ENCODE data around the gene FAM83D.

FAM83D gene, protein sequence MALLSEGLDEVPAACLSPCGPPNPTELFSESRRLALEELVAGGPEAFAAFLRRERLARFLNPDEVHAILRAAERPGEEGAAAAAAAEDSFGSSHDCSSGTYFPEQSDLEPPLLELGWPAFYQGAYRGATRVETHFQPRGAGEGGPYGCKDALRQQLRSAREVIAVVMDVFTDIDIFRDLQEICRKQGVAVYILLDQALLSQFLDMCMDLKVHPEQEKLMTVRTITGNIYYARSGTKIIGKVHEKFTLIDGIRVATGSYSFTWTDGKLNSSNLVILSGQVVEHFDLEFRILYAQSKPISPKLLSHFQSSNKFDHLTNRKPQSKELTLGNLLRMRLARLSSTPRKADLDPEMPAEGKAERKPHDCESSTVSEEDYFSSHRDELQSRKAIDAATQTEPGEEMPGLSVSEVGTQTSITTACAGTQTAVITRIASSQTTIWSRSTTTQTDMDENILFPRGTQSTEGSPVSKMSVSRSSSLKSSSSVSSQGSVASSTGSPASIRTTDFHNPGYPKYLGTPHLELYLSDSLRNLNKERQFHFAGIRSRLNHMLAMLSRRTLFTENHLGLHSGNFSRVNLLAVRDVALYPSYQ

GRCh38 chr20:38926142-38926933 lies at the start of gene FAM83D:
Gene FAM83D, plus strand, starts transcription at chr20:38926417. Its CDS starts 26 bp downstream, at chr20:38926443.
- Histone ChIP-seq H3K27me3 (ENCODE audit: control insufficient read depth, insufficient read depth, low read length) (no peaks in the 10 kb centered on the region), H3K27ac (ENCODE audit: low read depth, low read length) (peak within 1 kb of the TSS; percentile 37), H3K36me3 (ENCODE audit: control insufficient read depth, insufficient read depth, low read length) (no peaks in the 10 kb centered on the region), H3K4me1 (ENCODE audit: control insufficient read depth, insufficient read depth, low read length) (peaks cover 5% of the 10 kb centered on the region), H3K4me3 (ENCODE audit: low read length) (peak within 1 kb of the TSS; percentile 92), H3K9ac (ENCODE audit: low read length) (no peak within 1 kb of the TSS)

DNA sequence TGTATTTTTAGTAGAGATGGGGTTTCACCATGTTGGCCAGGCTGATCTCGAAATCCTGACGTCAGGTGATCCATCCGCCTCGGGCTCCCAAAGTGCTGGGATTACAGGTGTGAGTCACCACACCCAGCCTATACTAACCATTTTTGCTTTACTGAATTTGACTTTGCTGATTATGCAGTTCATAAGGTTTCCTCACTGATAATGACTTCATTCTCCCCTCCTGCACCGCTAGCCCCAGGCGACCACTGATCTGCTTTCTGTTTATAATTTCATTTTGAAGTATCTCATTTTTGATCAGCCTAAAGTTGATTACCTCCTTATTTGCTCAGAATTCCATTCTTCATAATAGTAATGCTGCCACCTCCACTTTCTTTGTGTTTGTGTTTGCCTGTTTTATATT lies 48.7 kb upstream of the FAM83D start:
- H3K36me3 ChIP-seq (ENCODE audit: control insufficient read depth, insufficient read depth, low read length) = no peaks in the 10 kb centered on the region
- no peak overlapping the region for H3K27ac ChIP-seq (ENCODE audit: low read depth, low read length)
- peaks cover 3% of the 10 kb centered on the region for H3K27me3 ChIP-seq (ENCODE audit: control insufficient read depth, insufficient read depth, low read length)
- no peak overlapping the region for H3K9ac ChIP-seq (ENCODE audit: low read length)
- no peaks in the 10 kb centered on the region for H3K4me1 ChIP-seq (ENCODE audit: control insufficient read depth, insufficient read depth, low read length)
- H3K4me3 ChIP-seq (ENCODE audit: low read length) = no peak overlapping the region

GRCh38 chr20:38878866-38879265 lies 47.4 kb upstream of the FAM83D start:
- H3K36me3 ChIP-seq (ENCODE audit: control insufficient read depth, insufficient read depth, low read length) = no peaks in the 10 kb centered on the region
- H3K4me3 ChIP-seq (ENCODE audit: low read length) = no peak overlapping the region
- no peaks in the 10 kb centered on the region for H3K4me1 ChIP-seq (ENCODE audit: control insufficient read depth, insufficient read depth, low read length)
- no peak overlapping the region for H3K9ac ChIP-seq (ENCODE audit: low read length)
- peaks cover 3% of the 10 kb centered on the region for H3K27me3 ChIP-seq (ENCODE audit: control insufficient read depth, insufficient read depth, low read length)
- H3K27ac ChIP-seq (ENCODE audit: low read depth, low read length) = no peak overlapping the region

DNA sequence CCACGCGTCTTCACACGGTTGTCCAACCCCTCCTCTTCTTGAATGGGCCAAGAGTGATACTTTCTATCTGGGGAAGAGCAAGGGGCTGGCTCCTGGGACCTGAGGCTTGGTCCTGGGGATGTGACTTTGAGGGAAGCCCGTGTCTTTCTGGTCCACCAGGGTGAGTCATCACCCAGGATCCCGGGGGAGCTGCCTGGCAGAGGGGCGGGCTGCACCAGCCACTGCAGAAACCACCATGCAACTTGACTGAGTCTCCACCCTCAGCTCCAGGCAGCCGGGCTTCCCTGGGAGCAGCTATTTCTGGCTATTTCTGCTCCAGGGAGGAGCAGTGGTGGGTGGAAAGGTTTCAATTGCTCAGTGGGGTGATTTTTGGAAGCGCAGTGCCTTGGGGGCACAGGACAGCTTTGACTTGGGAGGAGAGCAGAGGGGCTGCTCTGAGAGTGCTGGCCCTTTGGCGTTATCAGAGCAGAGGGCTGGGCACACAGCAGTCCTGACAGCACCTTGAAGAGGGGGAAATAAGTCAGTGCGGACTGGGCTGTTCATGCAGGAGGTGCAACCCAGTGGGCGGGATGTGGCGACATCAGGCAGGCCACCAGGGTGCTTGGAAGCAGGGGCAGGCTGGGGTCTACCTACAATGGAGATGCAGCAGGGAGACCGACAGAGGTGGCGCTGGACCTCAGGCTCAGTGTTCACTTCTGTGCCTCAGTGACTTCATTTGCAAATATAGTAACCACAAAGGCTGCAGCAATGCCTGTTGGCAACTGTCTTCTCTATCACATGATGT lies 45.1 kb upstream of the FAM83D start:
- Histone ChIP-seq H3K27ac (ENCODE audit: low read depth, low read length) (no peak overlapping the region), H3K9ac (ENCODE audit: low read length) (no peak overlapping the region), H3K4me3 (ENCODE audit: low read length) (no peak overlapping the region), H3K36me3 (ENCODE audit: control insufficient read depth, insufficient read depth, low read length) (no peaks in the 10 kb centered on the region), H3K4me1 (ENCODE audit: control insufficient read depth, insufficient read depth, low read length) (no peaks in the 10 kb centered on the region), H3K27me3 (ENCODE audit: control insufficient read depth, insufficient read depth, low read length) (peaks cover 3% of the 10 kb centered on the region)

DNA sequence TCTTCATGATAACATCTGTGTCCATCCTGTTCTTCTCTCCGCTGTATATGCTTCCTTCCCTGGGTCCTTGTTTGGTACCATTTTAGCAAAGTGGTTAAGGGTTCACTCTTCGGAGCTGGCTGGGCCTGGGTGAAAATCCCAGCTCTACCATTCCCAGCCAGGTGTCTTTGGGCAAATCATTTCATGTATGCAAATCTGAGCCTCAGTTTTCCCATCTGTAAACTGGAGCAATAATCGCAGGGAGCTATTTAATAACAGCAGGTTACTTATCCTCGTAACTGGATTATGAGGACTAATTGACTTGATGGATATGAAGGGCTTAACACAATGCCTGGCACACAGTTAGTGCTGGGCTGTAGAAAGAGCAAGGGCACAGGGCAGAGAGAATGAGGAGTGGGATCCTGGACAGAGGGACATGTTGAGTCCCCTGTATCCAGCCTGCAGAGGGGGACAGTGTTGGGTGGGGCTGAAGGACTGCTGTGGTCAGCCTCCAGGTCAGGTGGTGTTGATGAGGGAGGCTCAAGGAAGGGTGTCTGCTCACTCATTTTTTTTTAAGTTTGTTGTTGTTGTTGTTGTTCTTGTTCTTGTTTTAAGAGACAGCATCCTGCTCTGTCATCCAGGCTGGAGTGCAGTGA lies 44.3 kb upstream of the FAM83D start:
- peaks cover 3% of the 10 kb centered on the region for H3K27me3 ChIP-seq (ENCODE audit: control insufficient read depth, insufficient read depth, low read length)
- H3K9ac ChIP-seq (ENCODE audit: low read length) = no peak overlapping the region
- H3K36me3 ChIP-seq (ENCODE audit: control insufficient read depth, insufficient read depth, low read length) = no peaks in the 10 kb centered on the region
- no peak overlapping the region for H3K4me3 ChIP-seq (ENCODE audit: low read length)
- H3K4me1 ChIP-seq (ENCODE audit: control insufficient read depth, insufficient read depth, low read length) = no peaks in the 10 kb centered on the region
- H3K27ac ChIP-seq (ENCODE audit: low read depth, low read length) = no peak overlapping the region

DNA sequence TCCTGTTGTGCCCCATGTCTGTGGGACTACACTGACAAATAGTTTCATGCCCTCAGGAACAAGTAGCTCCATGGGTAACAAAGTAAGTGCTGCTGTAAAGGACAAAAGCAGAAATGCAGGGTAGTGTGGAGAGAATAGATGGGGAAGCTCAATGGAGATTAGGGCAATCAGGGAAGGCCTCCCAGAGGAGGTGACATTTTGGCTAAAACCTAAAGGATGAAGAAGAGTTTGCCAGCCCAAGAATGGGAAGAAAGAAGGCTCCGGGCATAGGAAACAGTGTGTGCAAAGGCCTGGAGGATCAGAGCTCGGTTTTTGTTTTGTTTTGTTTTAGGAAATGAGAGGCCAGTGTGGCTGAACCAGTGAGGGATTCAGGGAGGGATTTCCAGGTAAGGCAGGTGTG lies 43.6 kb upstream of the FAM83D start:
- Histone ChIP-seq H3K9ac (ENCODE audit: low read length) (no peak overlapping the region), H3K27ac (ENCODE audit: low read depth, low read length) (no peak overlapping the region), H3K36me3 (ENCODE audit: control insufficient read depth, insufficient read depth, low read length) (no peaks in the 10 kb centered on the region), H3K4me1 (ENCODE audit: control insufficient read depth, insufficient read depth, low read length) (no peaks in the 10 kb centered on the region), H3K4me3 (ENCODE audit: low read length) (no peak overlapping the region), H3K27me3 (ENCODE audit: control insufficient read depth, insufficient read depth, low read length) (peaks cover 3% of the 10 kb centered on the region)

DNA sequence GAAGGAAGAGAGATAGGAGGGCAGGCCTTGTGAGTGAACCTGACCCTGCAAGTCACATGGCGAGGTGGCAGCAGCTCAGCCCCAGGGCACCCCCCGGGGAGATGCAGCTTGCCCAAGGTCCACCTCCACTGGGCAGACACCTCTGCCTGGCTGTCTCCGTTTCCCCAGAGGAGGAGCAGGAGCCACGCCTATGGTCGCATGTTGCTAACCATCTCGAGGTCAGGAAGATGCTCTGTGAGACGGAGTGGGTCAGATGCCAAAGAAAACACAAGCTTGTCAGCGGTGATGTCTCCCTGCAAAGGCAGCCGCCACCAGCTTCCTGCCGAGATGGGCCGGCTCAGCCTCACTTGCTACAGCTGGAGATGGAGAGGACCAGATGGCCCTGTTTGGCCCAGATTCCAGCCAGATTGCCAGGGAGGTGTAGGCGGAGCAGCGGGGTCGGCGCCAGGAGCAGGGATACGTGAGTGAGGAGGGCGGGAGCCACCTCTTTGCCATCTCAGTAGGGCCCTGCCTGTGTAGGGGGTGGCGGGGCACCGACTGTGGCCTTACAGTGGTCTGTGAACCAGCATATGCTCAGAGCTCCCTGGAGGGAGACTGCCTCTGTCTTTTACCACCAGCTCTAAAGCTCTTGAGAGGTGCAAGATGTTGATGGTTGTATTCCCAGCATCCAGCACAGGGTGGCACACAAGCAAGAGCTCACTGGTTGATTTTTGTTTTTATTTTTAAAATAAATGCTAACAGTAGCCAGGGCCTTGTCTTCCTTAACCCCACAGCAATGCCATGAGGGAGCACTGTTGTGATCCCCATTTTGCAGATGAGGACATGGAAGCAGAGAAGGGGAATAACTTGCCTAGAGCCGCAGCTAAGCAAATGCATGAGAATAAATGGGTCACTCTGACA lies 42.9 kb upstream of the FAM83D start:
- Histone ChIP-seq H3K27me3 (ENCODE audit: control insufficient read depth, insufficient read depth, low read length) (peaks cover 3% of the 10 kb centered on the region), H3K9ac (ENCODE audit: low read length) (no peak overlapping the region), H3K4me1 (ENCODE audit: control insufficient read depth, insufficient read depth, low read length) (no peaks in the 10 kb centered on the region), H3K27ac (ENCODE audit: low read depth, low read length) (no peak overlapping the region), H3K36me3 (ENCODE audit: control insufficient read depth, insufficient read depth, low read length) (no peaks in the 10 kb centered on the region), H3K4me3 (ENCODE audit: low read length) (no peak overlapping the region)

DNA sequence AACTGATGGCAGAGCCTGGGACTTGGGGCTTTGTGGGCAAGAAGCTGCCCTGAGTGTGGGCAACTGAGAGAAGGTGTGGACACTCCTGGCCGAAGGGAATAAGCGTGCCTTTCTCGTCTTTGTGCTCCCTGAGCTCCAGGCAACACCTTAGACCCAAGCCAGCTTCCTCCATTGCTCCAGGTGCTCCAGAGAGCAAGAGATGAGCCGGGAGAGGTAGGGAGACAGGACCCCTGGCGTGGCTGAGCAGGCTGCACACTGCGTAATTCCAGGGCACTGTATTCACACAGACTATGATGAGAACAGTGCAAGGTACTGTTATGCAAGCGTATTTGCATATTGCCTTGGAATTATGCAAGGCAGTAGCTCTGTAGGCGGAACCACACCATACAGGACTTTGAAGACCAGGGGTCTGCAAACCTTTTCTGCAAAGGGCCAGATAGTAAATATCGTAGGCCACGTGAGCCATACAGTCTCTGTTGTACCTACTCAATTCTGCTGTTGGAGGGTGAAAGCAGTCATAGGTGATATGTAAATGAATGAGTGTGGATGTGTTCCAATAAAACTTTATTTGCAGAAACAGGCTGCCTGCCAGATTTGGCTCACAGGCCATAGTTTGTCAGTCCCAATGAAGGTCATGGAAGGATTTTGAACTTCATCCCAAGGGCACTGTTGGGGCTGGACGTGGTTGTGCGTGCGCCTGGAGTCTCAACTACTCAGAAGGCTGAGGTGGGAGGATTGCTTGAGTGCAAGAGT lies 42.1 kb upstream of the FAM83D start:
- Histone ChIP-seq H3K9ac (ENCODE audit: low read length) (no peak overlapping the region), H3K4me3 (ENCODE audit: low read length) (no peak overlapping the region), H3K27ac (ENCODE audit: low read depth, low read length) (no peak overlapping the region), H3K4me1 (ENCODE audit: control insufficient read depth, insufficient read depth, low read length) (no peaks in the 10 kb centered on the region), H3K27me3 (ENCODE audit: control insufficient read depth, insufficient read depth, low read length) (peaks cover 3% of the 10 kb centered on the region), H3K36me3 (ENCODE audit: control insufficient read depth, insufficient read depth, low read length) (no peaks in the 10 kb centered on the region)

- H3K27ac ChIP-seq (ENCODE audit: low read depth, low read length) = no peak overlapping the region
- no peaks in the 10 kb centered on the region for H3K27me3 ChIP-seq (ENCODE audit: control insufficient read depth, insufficient read depth, low read length)
- no peak overlapping the region for H3K9ac ChIP-seq (ENCODE audit: low read length)
- H3K4me3 ChIP-seq (ENCODE audit: low read length) = no peak overlapping the region
- no peaks in the 10 kb centered on the region for H3K4me1 ChIP-seq (ENCODE audit: control insufficient read depth, insufficient read depth, low read length)
- no peaks in the 10 kb centered on the region for H3K36me3 ChIP-seq (ENCODE audit: control insufficient read depth, insufficient read depth, low read length)
These were observed 40.9 kb upstream of the FAM83D start for GRCh38 chr20:38885357-38885756.

- no peaks in the 10 kb centered on the region for H3K27me3 ChIP-seq (ENCODE audit: control insufficient read depth, insufficient read depth, low read length)
- H3K9ac ChIP-seq (ENCODE audit: low read length) = no peak overlapping the region
- no peaks in the 10 kb centered on the region for H3K4me1 ChIP-seq (ENCODE audit: control insufficient read depth, insufficient read depth, low read length)
These were observed 38.0 kb upstream of the FAM83D start for GRCh38 chr20:38888059-38888831.

More at GRCh38 chr20:38888059-38888831, 38.0 kb upstream of the FAM83D start:
- Histone ChIP-seq H3K4me3 (ENCODE audit: low read length) (no peak overlapping the region), H3K27ac (ENCODE audit: low read depth, low read length) (no peak overlapping the region), H3K36me3 (ENCODE audit: control insufficient read depth, insufficient read depth, low read length) (no peaks in the 10 kb centered on the region)

All from rectal smooth muscle tissue (tissue), 1 donor.